HepG2 (cell line): ENCODE results near the gene MTMR3.

Source experiments
- FOXK1 ChIP-seq: sonication (generic); formaldehyde crosslinking; IDR thresholded peaks from 2 replicates; pipeline ENCODE4 v1.4.0; 2020; ENCODE audit warnings: low read depth, missing genetic modification reagents, borderline replicate concordance
- MAZ ChIP-seq, 2 experiments: sonication (generic) in 1 of 2; formaldehyde crosslinking in 1 of 2; IDR thresholded peaks; 2 replicates each; pipeline versions ENCODE4 v1.5.0 to v1.6.1; 2012 to 2020; ENCODE audit warnings: low read depth in 2 of 2, mild to moderate bottlenecking in 2 of 2, borderline replicate concordance in 1 of 2, improper control_type of control experiment in 1 of 2, low read length in 1 of 2, missing genetic modification reagents in 1 of 2, moderate library complexity in 1 of 2
- POLR2A ChIP-seq, 2 experiments: IDR thresholded peaks; 2 replicates each; pipeline ENCODE4 v1.6.1; 2011; ENCODE audit warnings: low read depth in 2 of 2, low read length in 2 of 2, mild to moderate bottlenecking in 1 of 2, moderate library complexity in 1 of 2; ENCODE audit not compliant: insufficient read depth in 1 of 2
- RAD21 ChIP-seq: fragments of 450-650 bp; formaldehyde crosslinking; IDR thresholded peaks from 2 replicates; pipeline ENCODE4 v1.5.0; 2020; ENCODE audit warnings: mild to moderate bottlenecking
- SATB2 ChIP-seq: sonication (generic); formaldehyde crosslinking; IDR thresholded peaks from 2 replicates; pipeline ENCODE4 v1.5.0; 2020; ENCODE audit warnings: missing genetic modification reagents
- TOE1 ChIP-seq: sonication (generic); formaldehyde crosslinking; IDR thresholded peaks from 2 replicates; pipeline ENCODE4 v1.4.0; 2020; ENCODE audit warnings: mild to moderate bottlenecking, missing genetic modification reagents
- ZBTB20 ChIP-seq: sonication (generic); formaldehyde crosslinking; IDR thresholded peaks from 2 replicates; pipeline ENCODE4 v1.8.1; 2023; ENCODE audit warnings: missing genetic modification reagents, low read depth, mild to moderate bottlenecking, borderline replicate concordance
- ZNF567 ChIP-seq: sonication (generic); formaldehyde crosslinking; IDR thresholded peaks from 2 replicates; pipeline ENCODE4 v1.8.1; 2023; ENCODE audit warnings: mild to moderate bottlenecking, missing genetic modification reagents, borderline replicate concordance
- ZNF775 ChIP-seq: sonication (generic); formaldehyde crosslinking; IDR thresholded peaks from 2 replicates; pipeline ENCODE4 v1.4.0; 2020; ENCODE audit warnings: missing genetic modification reagents, mild to moderate bottlenecking, moderate library complexity, borderline replicate concordance
- TF ChIP-seq, protein P1 (sequence below): sonication (generic); formaldehyde crosslinking; IDR thresholded peaks from 2 replicates; pipeline ENCODE4 v1.5.0; 2020; ENCODE audit warnings: mild to moderate bottlenecking, missing genetic modification reagents, moderate library complexity
- TF ChIP-seq, protein P2 (sequence below): sonication (generic); formaldehyde crosslinking; IDR thresholded peaks from 2 replicates; pipeline ENCODE4 v1.8.1; 2023; ENCODE audit warnings: missing genetic modification reagents, inconsistent platforms, borderline replicate concordance

GRCh38 chr22:30015229-30015797, 132.3 kb downstream of the MTMR3 start:
- TF ChIP-seq RAD21 (CRISPR knock-in tag) = no peak
- no peak for TF ChIP-seq MAZ (IDR thresholded peaks at IDR 0.05; ENCODE audit: borderline replicate concordance, low read depth, low read length)
- TF ChIP-seq MAZ (CRISPR knock-in tag; IDR thresholded peaks at IDR 0.05; ENCODE audit: low read depth) = no peak
- no peak for TF ChIP-seq ZBTB20
- TF ChIP-seq, protein P1, sequence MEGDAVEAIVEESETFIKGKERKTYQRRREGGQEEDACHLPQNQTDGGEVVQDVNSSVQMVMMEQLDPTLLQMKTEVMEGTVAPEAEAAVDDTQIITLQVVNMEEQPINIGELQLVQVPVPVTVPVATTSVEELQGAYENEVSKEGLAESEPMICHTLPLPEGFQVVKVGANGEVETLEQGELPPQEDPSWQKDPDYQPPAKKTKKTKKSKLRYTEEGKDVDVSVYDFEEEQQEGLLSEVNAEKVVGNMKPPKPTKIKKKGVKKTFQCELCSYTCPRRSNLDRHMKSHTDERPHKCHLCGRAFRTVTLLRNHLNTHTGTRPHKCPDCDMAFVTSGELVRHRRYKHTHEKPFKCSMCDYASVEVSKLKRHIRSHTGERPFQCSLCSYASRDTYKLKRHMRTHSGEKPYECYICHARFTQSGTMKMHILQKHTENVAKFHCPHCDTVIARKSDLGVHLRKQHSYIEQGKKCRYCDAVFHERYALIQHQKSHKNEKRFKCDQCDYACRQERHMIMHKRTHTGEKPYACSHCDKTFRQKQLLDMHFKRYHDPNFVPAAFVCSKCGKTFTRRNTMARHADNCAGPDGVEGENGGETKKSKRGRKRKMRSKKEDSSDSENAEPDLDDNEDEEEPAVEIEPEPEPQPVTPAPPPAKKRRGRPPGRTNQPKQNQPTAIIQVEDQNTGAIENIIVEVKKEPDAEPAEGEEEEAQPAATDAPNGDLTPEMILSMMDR (CRISPR knock-in tag) = no peak
- TF ChIP-seq ZNF775 (CRISPR knock-in tag) = no peak
- TF ChIP-seq, protein P2, sequence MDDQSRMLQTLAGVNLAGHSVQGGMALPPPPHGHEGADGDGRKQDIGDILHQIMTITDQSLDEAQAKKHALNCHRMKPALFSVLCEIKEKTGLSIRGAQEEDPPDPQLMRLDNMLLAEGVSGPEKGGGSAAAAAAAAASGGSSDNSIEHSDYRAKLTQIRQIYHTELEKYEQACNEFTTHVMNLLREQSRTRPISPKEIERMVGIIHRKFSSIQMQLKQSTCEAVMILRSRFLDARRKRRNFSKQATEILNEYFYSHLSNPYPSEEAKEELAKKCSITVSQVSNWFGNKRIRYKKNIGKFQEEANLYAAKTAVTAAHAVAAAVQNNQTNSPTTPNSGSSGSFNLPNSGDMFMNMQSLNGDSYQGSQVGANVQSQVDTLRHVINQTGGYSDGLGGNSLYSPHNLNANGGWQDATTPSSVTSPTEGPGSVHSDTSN (CRISPR knock-in tag) = no peak
- TF ChIP-seq POLR2A (IDR thresholded peaks at IDR 0.05; ENCODE audit: insufficient read depth in 1 of 2, low read depth in 2 of 2, low read length in 2 of 2) = no peak
- no peak for TF ChIP-seq FOXK1 (CRISPR knock-in tag)
- TF ChIP-seq SATB2 (CRISPR knock-in tag) = no peak
- TF ChIP-seq ZNF567 (CRISPR knock-in tag) = no peak
- TF ChIP-seq TOE1 (CRISPR knock-in tag) = no peak
